ENCODE measurements around the gene EIF5A. TPM values are rescaled to one million over a fixed set of nuclear protein-coding genes. Genes with fewer than 3 reads are reported as not detected.
A peak's percentile ranks its signal among the peaks of the same experiment; 100 is the strongest.
"Not testable (repeated sequence)": the region's sequence is repeated elsewhere in the genome, so short reads cannot be mapped to it uniquely, and the experiment has no call there.

Gene EIF5A
- polyA plus RNA-seq, 4 donors = 297 to 355 (median 333) TPM

- no peak for DNase-seq (ENCODE audit: low read depth in 4 of 4, low spot score in 3 of 4)
Measured at GRCh38 chr17:7328840-7329373, 21.5 kb downstream of the EIF5A start, which contains the start of gene NEURL4. Gene NEURL4 (minus strand): TSS chr17:7329335. CDS start chr17:7329312, 23 bp downstream.

- peak; percentile 97 to 99 (median 98) for DNase-seq (ENCODE audit: low read depth in 4 of 4, low spot score in 3 of 4)
Measured at GRCh38 chr17:7329374-7329996, 22.1 kb downstream of the EIF5A start.

GRCh38 chr17:7329997-7330637, 22.7 kb downstream of the EIF5A start:
- peak in 2 of 4 donors; percentile 77 to 78 for DNase-seq (ENCODE audit: low read depth in 4 of 4, low spot score in 3 of 4)

- no peak for DNase-seq (ENCODE audit: low read depth in 4 of 4, low spot score in 3 of 4)
Measured at GRCh38 chr17:7330638-7331015, 23.2 kb downstream of the EIF5A start.

GRCh38 chr17:7332111-7332510, 24.7 kb downstream of the EIF5A start:
- DNase-seq (ENCODE audit: low read depth in 4 of 4, low spot score in 3 of 4) = no peak

GRCh38 chr17:7332600-7333069, 25.2 kb downstream of the EIF5A start:
- DNase-seq (ENCODE audit: low read depth in 4 of 4, low spot score in 3 of 4) = not testable (repeated sequence)

- DNase-seq (ENCODE audit: low read depth in 4 of 4, low spot score in 3 of 4) = no peak
Measured at GRCh38 chr17:7334938-7335538, 27.6 kb downstream of the EIF5A start.

GRCh38 chr17:7335765-7336164, 28.3 kb downstream of the EIF5A start:
- not testable (repeated sequence) for DNase-seq (ENCODE audit: low read depth in 4 of 4, low spot score in 3 of 4)

- DNase-seq (ENCODE audit: low read depth in 4 of 4, low spot score in 3 of 4) = no peak
Measured at GRCh38 chr17:7336240-7337175, 29.1 kb downstream of the EIF5A start, which contains the start of gene ACAP1. Gene ACAP1 (plus strand): TSS chr17:7336529. CDS start chr17:7336735, 206 bp downstream.

GRCh38 chr17:7337600-7337999, 30.2 kb downstream of the EIF5A start:
- not testable (repeated sequence) for DNase-seq (ENCODE audit: low read depth in 4 of 4, low spot score in 3 of 4)

- no peak for DNase-seq (ENCODE audit: low read depth in 4 of 4, low spot score in 3 of 4)
Measured at GRCh38 chr17:7340179-7340578, 32.8 kb downstream of the EIF5A start.

GRCh38 chr17:7341842-7342241, 34.4 kb downstream of the EIF5A start:
- DNase-seq (ENCODE audit: low read depth in 4 of 4, low spot score in 3 of 4) = no peak

GRCh38 chr17:7343250-7343649, 35.8 kb downstream of the EIF5A start:
- DNase-seq (ENCODE audit: low read depth in 4 of 4, low spot score in 3 of 4) = no peak

GRCh38 chr17:7346761-7347614, 39.6 kb downstream of the EIF5A start:
- no peak for DNase-seq (ENCODE audit: low read depth in 4 of 4, low spot score in 3 of 4)

GRCh38 chr17:7347630-7348477, 40.4 kb downstream of the EIF5A start:
- no peak for DNase-seq (ENCODE audit: low read depth in 4 of 4, low spot score in 3 of 4)

GRCh38 chr17:7348478-7349242, 41.2 kb downstream of the EIF5A start:
- DNase-seq (ENCODE audit: low read depth in 4 of 4, low spot score in 3 of 4) = no peak

GRCh38 chr17:7351665-7352502, 44.5 kb downstream of the EIF5A start, which contains the start of gene KCTD11:
Gene KCTD11 (plus strand): TSS chr17:7352162.
- peak; percentile 66 to 78 (median 74) for DNase-seq (ENCODE audit: low read depth in 4 of 4, low spot score in 3 of 4)
